GM04504 (cell line): ENCODE results near the gene RNF34.
A peak's percentile ranks its signal among the peaks of the same experiment; 100 is the strongest.

Experiments used
- DNase-seq: peaks from one replicate; pipeline ENCODE4 v3.0.0-alpha.2; 2012; ENCODE audit warnings: low read depth

RNF34 gene

DNA sequence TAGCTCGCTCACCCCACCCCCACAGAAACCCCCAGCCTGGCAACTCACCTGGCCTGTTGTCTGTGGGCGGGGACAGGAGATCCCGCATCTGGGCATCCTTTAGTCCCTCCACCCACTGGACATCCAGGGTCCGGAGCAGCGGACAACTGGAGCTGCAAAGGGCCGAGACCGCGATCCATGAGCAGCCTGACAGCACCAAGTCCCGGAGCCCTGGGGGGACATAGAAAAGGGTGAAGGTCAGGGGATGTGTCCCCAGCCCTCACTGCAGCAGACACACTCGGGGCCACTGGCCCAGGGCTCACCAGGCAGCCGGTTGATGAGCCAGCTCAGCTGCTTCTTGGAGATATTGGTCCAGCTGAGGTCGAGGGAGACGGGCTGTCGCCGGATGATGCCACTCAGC, 40.9 kb downstream of the RNF34 start:
- DNase-seq = no peak

DNA sequence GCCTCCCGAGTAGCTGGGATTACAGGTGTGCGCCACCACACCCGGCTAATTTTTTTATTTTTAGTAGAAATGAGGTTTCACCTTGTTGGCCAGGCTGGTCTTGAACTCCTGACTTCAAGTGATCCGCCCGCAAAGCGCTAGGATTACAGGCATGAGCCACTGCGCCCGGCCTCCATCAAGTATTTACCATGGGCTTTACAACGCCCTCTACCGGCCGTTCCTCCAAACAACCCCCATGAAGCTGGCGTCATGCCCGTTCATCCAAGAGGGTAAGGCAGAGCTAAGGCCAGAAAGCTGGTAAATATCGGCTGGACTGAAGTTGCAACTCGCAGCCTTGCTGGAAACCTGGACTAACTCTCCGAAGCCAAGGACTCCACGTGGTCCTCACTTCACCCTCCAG, 41.6 kb downstream of the RNF34 start:
- no peak for DNase-seq

DNA sequence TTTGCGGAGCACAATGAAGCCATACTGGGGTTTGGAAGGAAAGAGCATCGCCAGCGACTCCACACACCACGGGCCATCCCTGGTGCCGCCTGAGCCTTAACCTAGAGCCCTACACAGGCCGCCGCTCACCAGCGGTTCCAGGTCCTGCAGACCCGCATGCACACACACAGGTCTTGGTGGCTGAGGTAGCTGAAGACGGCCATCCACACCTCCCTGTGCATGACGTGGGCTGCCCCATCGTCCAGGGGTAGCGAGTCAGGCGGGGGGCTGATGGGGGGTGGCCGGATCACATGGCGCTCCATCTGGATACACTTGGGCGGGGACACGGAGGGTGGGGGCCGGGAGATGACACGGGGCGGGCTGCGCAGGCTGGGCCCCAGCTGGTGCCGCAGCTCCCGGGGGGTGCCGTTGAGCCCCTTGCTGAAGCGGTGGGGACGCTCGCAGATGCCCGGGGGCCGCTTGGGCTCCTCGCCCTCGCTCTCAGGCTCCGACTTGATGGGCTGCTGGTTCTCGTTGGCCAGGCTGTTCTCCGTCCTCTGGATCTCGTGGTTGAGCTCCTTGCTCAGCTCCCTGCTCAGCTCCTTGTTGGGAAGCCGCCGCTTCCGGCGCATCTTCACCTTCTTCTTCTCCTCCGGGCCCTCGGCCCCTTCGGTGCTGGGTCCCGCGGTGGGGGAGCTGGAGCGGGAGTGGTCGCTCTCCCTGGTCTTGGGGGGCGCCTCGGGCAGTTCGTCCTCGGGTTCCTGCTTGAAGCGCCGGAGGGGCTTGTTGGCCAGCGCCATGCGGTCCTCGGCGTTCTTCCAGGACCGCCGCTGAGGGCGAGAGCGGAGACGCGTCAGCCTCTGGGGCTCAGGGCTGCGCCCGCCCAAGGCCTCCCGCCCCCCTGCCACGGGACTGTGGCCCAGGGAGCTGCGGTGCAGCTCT, 42.4 kb downstream of the RNF34 start:
- no peak for DNase-seq

DNA sequence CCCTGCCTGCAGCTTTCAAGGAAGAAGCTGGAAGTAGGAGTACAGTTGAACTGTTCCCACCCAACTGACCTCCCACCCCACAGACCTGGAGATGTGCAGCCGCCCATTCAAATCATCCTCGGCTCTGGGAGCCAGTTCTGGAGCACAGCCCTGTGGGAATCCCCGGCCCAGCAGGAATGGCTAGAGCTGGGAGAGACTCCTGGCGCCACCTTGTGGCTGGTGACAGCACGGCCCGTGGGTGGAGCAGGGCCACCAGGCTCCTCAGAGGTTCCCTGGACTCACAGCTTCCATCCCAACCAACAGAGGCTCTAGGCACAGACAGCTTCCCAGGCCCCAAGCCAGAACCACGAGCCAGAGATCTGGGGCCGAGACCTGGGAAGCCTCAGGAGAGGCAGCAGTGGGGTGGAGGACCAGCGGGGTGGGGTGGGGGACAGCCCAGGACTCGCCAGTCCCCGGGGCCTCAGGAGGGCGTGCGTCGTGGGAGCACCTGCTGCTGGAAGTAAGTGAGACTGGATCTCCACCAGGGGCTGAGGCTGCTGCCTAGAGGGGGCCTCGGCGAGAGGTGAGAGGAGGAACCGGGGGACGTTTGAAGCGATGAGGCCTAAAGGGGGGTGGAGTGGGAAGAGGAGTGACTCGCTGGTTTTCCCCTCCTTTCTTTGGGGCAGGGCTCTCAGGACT, 43.4 kb downstream of the RNF34 start:
- DNase-seq = peak; percentile 56

DNA sequence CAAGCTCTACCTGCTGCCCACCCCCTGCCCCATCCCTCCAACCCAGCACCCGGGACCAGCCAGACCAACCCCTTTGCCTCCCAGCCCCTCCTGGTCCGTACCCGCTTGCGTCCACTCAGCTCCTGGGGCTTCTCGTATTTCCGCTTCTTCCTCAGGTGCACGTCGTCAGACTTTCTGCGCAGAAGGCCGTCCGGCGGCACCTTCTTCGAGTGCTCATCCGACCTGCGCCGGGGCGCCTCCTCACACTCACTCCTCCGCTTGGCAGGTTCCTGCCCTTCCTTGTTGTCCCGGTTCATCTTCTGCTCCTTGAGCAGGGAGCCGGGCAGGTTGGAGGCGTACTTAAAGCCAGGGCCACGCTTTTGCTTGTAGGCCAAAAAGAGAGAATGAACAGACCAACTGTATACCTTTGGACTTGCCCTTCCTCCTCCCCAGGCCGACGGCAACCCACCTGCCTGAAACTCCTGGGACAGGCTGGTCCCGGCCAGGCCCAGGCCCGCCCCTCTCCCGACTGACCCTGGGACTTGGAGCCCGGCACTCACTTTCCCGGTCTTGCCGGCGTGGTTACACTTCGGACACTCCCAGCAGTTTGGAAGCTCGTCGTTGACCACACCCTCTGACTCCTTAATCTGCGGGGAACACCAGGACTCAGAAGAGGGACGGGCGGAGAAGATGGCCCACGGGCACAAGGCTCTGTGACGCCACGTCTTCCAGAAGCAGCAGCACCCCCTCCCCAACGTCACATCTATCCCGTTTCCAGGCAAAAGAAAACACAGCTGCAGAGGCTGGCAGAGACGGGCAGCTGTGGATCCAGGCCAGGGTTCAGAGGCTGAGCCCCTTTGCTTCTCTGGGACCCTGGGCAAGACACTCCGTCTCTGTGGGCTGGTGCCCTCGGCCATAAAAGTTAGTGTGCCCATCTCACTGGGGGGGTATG, 44.3 kb downstream of the RNF34 start:
- no peak for DNase-seq

DNA sequence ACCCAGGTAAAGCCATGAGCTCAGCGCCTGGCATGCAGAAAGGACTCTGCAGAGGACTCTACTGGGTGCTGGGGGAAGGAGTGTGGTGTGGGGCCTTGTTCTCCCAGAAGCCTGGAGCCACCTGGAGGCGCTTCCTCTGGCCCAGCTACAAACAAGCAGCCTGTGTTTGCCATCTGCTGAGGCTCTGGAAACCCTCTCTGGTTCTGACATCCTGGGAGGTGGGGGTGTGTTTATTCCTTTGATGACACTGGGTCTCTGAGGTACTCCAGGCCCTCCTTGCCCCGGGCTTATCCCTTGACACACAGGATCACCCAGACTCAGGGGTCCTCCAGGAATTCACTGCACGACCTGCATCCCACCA, 44.9 kb downstream of the RNF34 start:
- no peak for DNase-seq

DNA sequence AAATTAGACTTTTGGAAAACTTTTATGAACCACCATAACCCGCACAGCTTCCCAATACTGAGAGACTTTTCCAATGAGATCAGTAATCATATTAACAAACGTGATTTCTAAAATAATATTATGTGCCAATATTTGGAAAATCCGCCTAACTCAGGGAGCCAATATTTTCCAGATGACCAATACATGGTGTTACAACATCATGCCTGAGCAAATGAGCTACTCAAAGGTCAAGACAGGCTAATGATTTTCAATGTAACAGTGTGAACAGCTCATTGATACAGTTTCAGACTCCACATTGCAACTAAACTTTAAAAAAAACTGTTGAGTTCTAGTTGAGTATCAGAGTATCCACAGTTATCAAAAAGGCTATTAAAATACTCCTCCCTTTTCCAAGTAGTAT, 46.8 kb downstream of the RNF34 start:
- DNase-seq = no peak

DNA sequence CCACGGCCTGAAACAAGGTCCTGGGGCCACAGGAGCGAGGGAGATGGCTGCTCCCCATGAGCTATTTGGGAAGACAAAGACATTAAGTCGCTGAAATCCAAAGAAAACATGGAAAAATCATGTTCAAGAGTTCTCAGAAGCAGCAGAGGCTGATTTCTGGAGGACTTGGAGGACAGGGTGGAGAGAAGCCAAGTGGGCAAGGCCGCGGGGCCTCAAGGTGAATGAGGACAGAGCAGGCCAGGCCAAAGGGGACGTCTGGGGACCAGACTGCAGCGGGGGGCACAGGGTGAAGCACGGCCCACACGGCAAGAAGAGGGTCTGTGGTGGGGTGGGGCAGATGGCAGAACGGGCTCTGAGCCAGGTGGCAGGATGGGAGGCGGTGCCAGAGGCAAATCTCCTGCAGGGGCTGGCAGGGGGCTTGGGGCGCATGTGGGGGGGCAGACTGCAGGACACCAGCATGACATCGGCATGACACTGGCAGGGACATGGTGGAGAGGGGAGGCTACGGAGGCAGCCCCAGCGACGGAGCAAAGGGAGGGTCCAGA, 48.9 kb downstream of the RNF34 start:
- DNase-seq = no peak

DNA sequence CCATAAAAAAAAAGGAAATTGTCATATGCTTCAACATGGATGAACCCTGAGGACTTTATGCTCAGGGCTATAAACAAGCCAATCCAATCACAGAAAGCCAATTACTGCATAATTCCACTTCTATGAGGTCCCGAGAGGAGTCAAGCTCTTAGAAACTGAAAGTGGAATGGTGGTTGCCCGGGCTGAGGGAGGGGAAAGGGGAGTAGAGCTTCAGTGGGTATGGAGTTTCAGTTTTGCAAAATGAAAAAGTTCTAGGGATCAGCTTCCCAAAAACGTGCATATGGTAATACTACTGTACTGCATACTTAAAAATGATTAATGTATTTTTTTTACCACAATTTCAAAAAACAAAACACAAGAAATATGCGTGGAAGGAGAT, 52.0 kb downstream of the RNF34 start:
- no peak for DNase-seq

DNA sequence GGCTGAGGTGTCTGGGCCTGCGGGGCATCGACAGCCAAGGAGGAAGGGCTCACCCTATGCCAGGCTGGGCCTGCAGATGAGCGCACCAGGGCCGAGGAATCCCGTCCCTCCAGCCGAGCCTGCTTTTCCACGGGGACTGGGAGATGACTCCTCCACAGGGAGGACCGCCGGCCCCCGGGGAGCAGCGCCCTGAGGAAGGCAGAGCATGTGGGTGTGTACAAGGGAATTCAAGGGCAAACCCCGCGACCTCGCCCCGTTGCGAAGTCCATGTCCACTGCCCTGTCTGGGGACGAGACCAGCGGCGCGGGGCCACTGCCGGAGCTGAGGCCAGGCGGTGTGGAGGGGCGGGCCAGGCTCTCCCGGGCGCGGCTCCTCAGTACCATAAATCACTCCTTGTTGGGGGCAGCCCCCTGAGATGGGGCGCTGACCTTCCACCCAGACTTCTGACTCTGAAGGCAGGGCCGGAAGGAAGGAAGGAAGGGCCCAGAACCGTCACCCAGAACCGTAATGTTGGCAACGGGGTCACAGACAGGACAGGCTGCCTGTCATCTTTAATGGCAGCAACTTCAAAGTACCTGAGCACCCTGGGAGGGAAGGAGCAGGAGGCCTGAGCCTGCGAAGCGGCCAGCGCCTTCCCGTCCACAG, 52.5 kb downstream of the RNF34 start:
- peak; percentile 29 for DNase-seq

DNA sequence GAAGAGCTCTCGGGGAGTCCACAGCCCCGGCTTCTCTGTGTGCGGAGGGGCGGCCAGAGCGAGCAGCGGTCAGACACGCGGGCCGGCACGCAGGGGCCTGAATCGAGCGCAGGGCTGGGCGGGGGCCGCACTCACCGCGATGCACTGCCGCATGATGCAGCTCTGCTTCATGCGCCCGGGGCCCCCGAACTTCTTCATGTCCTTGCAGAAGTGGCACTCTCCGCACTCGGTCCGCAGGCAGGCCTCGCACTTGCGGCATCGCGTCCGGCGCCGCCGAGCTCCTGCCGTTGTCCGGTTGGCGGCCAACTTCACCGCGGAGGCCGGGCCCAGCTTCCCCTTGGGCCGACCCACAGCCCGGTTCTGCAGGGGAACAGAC, 53.1 kb downstream of the RNF34 start:
- DNase-seq = no peak

DNA sequence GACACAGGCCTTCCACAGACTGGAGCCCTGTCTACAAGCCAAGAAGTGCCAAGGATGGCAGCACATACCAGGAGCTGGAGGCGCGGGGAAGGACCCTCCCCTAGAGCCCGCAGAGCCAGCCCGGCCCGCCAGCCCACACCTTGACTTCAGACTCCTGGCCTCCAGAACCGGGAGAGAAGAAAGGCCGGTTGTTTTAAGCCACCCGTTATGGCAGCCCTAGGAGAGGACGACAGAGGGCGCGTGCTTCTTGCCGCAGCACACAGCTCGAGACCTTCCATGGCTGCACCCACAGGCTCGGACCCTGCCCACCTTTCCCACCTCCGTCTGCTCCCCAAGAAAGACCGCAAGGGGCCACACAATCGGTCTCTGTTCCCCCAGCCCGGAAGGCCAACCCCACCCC, 53.7 kb downstream of the RNF34 start:
- no peak for DNase-seq

DNA sequence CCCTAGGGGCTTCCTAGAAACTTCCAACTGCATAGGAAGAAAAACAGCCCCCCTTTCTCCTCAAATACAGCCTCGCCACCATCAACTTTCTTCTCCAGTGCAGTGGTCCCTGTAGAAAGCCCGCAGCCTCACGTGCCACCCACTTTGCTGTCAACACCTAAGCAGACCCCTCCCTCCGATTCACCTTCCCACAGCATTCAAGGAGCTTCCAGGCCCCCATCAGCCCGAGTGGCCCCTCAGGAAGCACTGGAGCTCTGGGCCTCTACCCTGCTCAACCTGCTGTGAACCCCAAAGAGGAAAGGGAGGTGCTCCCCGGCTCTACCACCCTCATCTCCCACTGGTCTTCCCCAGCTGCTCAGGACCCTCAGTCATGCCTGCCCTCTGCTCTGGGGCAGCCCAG, 55.0 kb downstream of the RNF34 start:
- no peak for DNase-seq

DNA sequence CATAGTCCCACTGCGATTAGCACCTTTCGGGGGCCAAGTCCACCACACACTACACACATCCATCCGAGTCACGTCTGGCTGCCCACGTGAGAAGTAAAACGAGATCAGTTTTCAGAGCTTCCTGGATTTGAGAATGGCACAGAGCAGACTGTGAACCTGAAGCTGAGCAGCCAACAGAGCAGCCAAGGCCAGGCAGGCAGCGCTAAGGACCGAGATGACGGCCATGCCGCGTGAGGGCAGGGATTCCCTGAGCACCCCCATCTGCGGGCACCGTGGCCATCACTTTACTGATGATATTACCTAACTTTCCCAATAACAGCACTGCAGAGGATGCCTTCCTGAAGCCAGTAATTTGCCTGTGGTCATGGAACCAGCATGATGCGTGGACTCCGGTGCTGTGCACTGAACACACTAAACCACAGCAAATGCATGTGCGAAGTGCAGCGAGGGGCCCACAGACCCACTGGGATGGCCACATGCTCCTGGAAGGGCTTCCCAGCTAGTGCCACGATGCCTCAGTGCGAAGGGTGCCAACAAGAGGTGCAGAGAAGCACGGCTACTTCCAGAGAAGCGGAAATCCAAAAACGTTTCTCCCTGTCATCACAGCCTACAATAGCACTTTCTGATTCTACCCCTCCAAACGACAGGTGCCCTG, 56.0 kb downstream of the RNF34 start:
- no peak for DNase-seq

DNA sequence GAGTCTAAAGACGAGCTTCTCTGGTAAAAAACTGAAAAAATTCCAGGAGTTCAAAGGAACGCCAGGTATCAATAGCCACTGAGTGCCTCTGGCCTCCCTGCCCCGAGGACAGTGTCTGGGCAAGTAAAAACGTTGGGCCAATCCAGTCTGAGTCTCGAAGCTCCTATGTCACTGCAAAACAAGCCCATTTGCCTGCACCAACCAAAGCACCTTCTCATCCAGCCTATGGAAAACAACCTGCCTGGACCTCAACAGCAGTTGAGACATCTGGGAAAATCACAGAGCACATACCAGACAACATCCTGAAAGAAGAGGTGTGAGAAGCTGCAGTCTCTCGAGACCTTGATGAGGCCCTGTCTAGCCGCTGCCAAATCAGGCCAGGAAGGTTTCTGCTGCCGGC, 56.6 kb downstream of the RNF34 start:
- no peak for DNase-seq

DNA sequence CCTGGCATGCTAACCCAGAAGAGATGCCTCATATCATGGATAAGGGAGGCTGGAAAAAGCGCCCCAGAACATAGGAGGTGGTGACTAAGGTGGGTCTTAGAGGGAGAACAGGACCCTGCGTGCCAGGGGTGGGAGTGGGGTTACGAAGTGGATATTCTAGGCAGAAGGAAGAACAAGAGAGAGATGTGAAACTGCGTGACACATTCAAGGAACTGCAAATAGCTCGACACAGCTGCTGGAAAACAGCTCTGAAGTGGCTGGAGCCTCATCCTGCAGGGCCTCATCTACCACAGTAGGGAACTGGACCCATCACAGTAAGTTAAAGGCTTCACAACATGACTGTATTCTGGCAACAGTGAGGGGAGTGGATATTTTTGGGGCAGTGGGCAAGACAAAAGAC, 61.1 kb downstream of the RNF34 start:
- DNase-seq = no peak

DNA sequence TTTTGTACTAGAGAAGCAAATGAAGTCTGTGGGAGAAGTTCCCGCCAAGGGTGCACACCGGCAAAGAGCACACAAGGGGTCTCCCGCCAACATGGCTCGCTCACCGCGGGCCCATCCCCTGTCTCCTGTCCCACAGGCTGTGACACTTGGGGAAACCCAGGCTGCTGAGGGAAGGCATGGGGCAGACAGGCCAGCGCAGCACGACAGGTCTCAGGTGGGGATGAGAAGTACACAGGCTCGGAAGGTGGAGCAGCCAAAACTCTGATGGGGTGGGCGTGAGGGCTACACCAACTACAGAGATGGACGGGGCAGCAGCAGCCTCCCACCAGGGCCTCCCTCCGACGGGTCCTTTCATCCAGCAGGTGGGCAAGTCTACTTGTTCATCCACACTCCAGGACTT, 64.4 kb downstream of the RNF34 start:
- DNase-seq = no peak

DNA sequence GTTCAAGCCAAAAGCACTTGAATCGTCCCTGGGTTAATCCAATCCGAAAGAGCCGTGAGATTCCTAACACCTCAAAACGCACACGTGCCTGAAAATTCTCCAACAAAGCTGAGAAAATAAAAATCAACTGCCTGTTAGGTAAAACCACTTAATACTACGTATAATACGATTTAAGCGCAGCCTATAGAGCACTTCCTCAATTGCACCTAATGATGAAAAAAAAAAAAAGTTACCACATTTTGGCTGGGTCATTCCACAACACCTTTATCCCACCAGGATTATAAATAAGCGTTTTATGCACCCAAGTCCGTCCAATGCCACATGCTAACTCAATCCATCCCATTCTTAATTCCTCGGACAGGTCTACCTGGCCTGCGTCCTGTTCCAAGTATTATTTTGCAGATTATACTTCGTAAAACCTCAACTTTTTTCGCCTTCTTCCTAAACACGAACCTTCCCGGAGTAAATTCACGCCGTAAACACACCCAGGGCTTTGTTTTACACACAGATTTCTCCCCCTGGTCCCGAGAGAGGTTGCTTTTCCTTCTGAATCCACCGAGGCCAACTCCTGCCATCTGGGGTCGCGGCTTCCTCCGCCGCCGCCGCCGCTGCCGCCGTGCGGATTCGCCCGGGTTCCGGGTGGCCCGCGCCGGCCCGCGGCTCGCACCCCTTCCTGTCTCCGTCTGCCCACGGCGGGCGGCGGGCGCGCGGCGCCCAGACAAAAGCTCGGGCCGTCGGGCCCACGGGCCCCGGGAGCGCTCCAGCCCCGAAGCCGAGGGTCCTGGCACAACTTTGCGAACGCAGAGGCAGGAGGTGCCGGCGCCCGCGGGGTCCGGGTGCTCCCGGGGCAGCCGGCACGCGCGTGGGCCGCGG, 66.2 kb downstream of the RNF34 start:
- DNase-seq = no peak

DNA sequence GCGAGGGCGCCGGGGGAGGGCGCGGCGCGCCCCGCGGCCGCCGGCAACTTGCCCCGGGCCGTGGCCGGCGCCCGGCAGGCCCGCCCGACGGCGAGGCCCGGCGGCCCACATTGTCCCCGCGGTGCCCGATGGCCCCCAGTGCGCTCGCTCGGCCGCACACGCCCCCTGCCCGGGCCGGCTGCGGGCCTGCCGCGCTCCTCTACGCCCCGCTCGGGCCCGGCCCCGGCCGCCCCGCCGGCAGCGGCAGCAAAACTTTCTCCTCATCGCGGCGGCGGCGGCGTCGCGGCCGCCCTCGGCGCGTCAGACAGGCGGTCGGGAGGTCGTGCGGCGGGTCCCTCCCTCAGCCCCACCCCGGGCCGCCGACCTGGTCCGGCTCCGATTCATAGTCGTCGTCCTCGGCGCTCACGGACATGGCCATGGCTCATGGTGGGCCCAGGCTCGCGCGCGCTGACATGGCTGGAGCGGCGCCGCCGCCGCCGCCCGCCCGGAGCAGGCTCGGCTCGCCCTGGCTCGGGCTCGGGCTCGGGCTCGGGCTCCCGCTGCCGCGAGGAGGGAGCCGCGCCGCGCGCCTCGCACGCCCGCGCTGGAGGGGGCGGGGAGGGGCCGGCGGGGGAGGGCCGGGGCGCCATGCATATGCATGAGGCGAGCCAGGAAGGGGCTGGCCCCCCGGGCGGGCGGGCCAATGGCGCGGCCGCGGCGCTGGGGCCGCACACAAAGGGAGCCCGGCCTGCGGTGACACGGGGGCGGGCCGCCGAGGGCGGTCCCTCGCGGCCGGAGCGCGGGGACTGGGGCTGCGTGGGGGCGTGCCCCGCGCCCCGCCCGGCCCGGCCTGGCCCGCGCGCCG, 67.1 kb downstream of the RNF34 start:
- peak; percentile 83 for DNase-seq
